HG03097 (cell line): Measurements from ENCODE around the gene GAPDHS.

Experiments used
- ATAC-seq: cut with Tn5 transposase; IDR thresholded peaks from one replicate; pipeline ENCODE4 v1.9.1; 2021; ENCODE audit not compliant: unreplicated experiment, low FRiP score

Gene GAPDHS

DNA sequence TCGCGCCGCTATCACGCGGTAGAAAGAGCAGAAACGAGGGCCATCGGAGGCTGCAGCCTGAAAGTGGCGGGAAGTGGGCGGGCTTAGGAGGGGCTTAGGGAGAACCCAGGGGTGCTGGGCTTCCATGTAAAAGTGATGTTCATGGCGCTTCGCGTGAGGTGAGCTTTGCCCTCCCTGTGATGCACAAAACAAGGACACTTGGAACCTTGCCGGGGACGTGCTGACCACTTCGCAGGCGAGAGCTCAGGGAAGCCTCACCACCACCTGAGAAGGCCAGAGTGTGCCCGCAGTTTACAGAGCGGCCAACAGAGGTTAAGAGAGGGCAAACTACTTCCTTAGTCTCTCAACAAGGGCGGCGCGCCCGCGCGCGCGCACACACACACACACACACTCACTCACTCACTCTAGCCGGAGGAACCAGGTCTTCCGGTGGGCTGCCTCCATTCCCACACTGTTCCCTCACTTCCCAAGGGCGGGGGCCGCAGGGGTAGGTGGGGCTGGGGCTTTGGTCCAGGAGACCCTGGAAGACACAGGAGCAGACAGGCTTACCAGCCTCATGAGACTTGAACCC, 651 bp downstream of the GAPDHS start:
- no peak for ATAC-seq

DNA sequence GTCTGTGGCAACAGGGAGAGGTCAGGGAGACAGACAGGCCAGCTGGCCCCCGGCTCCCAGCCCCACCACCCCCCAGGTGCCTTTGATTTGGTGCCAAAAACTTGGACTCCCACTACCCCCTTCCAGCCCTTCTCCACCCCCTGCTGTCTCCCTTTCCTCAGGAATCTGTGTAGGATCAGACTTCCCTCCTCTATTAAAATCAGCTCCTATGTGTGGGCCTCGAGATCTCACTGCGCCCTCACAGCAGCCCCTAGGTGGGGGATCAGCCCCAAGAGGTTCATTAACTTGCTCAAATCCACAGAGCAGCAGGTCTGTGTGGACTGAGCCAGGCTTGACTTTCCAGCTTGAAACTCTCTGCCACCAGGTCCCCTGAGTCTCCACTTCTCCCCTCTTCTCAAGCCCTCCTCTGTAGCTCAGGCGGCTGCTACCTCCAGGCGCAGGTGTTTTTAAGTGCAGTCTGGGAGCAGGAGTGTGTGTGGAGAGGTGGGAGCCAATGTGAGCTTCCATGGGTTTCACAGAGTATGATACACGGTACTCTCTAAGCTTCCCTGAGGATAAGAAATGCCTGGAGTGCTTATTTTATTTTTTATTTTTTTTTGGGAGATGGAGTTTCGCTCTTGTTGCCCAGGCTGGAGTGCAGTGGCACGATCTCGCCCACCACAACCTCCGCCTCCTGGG, 1.7 kb downstream of the GAPDHS start:
- ATAC-seq = no peak

DNA sequence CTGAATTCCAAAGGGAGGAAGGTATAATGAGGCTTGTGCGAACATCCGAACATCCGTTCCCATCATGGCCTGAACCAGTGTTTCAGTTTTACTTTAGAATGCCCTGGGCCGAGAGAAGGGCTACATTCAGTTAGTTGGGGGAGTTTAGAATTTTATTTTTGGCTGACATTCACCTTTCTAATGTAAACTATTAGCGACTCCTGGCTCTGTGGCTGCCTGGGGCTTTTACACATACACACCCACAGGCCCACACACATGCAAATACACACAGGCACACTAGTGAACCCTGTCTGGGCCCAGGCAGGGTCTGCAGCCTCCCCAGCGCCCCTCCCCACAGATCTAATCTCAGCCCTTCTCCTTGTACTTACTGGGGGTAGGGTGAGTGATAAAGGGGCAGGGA, 6.1 kb downstream of the GAPDHS start:
- no peak for ATAC-seq

DNA sequence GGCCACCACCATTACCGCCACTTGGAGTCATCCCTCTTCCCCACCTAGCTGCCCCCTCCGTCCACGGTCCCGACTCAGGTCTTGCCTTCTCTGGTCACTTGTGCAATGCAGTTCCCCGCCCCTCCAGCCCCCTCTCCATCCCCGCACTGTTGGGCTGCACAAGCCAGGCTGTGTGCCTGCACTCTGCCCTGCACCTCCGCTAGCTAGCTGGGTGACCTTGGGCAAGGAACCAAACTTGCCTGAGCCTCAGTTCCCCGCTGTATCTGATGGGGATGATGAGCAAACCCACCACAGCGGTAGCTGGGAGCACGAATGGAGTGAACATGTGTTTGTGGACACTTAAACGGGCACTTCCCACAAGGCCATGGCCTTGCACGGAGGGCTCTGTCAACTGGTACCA, 6.6 kb downstream of the GAPDHS start:
- ATAC-seq = no peak

DNA sequence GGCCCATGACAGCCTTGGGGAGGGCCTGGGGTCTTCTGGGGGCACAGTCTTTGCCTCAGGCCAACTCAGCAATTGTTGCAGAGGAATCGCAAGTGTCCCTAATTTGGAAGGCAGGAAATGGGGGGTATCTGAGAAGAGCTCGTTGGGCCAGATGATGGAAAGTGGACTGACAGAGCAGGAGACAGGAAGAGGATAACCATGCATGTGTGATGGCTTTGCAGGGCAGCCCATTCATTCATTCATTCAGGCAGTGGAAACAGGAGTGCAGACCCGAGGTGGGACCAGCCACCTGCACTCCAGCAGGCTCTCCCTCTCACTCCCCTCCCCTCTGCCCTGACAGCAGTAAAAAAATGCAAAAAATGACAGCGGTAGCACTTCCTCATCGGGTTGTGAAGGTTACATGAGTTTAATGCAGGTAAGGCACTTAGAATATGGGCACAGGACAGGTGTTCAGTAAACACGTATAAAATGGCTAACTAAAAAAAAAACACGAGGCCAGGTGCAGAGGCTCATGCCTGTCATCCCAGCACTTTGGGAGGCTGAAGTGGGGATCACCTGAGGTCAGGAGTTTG, 7.2 kb downstream of the GAPDHS start:
- no peak for ATAC-seq

GRCh38 chr19:35542209-35542608, 9.0 kb downstream of the GAPDHS start:
- ATAC-seq = no peak

- ATAC-seq = no peak
Observed at GRCh38 chr19:35543280-35544109, 10.2 kb downstream of the GAPDHS start.

DNA sequence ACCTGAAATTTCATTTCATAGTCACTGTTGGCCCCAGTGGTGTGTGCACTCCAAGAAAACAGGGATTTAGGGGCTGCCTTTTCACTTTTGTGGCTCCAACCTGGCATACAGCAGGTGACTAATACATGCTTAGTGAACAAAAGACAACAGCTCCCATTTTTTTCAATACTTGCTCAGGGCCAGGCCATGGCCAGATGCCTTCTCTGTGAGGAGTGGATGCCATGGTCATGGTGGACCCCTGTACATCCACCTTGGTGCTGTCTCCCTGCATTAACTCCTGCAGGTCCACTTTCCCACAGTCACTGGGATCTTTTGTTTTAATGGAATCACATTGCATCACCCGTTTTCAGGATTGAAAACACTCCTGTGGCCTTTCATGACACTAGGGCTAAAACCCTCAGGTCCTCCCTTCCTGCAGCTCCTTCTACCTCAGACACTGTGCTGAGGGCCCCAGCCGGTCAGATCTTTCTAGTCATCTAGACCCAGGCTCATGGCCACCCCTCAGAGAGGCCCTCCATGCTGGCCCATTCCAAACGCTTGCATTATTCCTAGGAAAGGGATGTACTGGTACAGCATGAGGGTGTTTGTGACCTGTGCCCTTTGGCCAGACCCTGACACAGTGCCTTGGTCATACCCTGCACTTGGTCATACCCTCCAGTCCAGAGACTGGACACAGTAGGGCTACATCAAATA, 11.0 kb downstream of the GAPDHS start:
- no peak for ATAC-seq

- ATAC-seq = peak; percentile 66
Observed at GRCh38 chr19:35545001-35545854, 12.0 kb downstream of the GAPDHS start, which contains the start of gene TMEM147. TMEM147 (plus strand) TSS chr19:35545626; CDS start chr19:35545740, 114 bp downstream.

DNA sequence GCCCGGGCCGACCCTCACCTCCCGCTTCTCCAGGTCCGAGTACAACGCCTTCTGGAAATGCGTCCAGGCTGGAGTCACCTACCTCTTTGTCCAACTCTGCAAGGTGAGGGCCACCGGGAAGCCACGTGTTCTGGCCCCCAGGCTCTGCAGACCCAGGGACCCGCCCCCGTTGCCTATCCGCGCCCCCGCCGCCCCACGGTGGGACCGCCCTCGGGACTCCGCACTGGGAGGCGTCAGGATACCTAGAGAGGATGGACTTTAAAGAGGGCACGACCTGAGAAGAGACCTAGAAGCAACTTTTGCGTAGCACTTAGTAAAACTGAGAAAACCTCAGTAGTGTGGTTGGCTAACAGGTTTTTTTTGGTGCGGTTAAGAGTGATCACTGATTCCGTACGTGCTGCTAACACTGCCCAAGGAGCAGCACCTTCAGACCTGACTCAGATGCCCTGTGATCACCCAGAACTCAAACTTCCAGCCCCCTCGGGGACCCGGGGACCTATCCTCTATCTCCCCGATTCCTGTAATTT, 12.7 kb downstream of the GAPDHS start:
- ATAC-seq = peak; percentile 21

GRCh38 chr19:35546532-35546931, 13.3 kb downstream of the GAPDHS start:
- ATAC-seq = no peak

- no peak for ATAC-seq
Observed at GRCh38 chr19:35549174-35549788, 16.0 kb downstream of the GAPDHS start.

DNA sequence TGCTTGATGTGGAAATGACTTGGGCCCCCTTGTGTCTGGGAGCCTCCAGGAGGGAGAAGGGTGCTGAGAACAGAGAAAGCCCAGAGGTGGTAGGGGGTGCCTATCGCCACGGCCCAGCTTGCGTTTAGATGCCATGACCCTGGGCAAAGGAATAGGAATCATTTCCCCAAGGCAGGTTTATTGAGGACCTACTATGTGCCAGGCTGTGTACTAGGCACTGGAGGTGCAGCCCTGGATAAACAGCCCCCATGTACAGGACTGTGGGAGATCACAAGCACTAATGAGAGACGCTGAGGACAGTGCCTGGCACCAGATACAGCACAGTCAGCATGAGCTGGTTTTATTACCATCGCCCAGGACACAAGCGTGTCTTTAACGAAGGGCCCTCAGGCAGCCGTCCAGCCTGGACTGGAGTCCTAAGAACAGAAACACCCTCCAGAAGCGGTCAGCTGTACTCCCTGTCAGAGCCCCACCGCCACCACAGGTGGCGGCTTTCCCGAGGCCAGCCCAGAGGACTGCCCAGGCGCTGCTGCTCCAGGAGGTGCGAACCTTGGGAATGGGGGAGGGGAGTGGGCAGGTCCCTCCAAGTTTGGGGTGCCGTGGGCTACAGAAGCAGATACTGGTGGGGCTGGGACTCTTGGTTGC, 16.7 kb downstream of the GAPDHS start:
- no peak for ATAC-seq

DNA sequence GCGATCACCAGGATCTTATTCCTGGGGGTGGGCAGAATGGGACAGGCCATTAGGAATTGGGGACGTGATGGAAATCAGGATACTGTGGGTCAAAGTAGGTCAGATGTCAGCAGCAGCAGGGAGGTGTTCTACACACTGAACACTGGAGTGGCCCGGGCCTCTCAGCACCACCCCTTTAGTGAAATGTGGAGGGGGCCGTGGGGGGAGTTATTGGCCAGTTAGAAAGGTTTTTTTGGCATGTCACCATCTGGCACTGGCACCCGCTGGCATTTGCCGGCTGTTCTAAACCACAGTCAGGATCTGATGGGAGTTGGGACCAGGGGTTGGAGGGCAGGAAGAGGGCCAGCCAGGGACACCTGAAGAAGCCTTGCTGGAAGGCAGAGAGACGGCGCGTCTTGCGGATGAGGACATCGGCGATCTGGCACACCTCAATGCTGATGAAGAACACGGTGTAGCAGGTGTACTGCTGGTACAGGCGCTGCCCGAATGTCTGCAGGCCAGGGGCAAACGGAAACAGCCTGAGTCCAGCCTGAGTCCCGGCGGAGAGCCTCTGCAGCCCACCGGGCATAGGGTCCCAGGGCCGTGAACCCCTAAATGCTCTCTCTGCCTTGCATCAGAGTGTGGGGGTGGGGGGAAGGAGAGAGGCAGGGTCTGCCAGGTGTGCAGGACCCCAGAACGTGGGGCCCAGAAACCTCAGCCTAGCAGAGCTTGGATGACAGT, 18.0 kb downstream of the GAPDHS start:
- ATAC-seq = no peak

DNA sequence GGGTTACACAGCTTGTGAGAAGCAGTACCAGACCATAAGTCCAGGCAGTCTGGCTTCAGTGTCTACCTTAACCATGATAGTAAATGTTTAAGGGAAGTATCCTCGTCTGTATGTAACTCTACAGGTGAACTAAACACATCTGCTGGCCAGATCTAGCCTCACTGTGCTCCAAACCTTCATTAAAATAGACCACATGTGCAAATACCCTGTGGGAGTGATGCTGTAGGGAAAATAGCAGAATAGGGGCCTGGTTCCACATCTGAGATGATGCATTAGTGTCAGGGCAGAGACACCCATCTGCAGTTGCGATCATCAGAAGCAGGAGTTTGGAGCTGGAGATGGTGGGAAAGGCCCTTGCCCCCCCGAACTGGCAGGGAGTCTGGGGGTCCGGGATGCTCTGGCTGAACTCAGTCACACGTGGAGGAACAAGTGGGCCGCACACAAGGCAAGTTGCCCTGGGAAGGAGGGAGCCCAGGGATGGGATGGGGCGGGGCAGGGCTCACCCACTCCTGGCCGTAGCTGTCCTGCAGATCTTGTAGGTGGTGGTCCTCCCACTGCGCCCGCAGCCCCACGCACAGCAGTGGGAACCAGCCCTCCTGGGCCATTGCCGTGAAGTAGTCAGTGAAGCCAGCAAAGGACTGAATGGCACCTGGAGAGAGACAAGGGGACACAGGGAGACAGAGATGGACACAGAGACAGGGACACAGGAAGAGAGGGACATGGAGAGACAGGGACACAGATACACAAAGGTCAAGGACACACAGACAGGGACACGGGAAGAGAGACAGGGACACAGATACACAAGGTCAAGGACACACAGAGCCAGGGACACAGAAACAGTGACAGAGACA, 19.5 kb downstream of the GAPDHS start:
- ATAC-seq = no peak

GRCh38 chr19:35553385-35554000, 20.2 kb downstream of the GAPDHS start:
- no peak for ATAC-seq

- ATAC-seq = no peak
Observed at GRCh38 chr19:35554076-35554475, 20.8 kb downstream of the GAPDHS start.
